ENCODE measurements around the gene TIE1.

TIE1 gene

GRCh38 chr1:43324810-43325209 lies 24.0 kb downstream of the TIE1 start:
- DNase-seq (ENCODE audit: low read depth, low spot score) = no peak
- TF ChIP-seq POLR2AphosphoS5 (IDR thresholded peaks at IDR 0.05; ENCODE audit: borderline replicate concordance, low read depth, low read length) (no peak), FOXP2 (optimal IDR thresholded peaks at IDR 0.05; ENCODE audit: control extremely low read depth, extremely low read length, insufficient read depth) (no peak), EZH2 (IDR thresholded peaks at IDR 0.05) (no peak)

DNA sequence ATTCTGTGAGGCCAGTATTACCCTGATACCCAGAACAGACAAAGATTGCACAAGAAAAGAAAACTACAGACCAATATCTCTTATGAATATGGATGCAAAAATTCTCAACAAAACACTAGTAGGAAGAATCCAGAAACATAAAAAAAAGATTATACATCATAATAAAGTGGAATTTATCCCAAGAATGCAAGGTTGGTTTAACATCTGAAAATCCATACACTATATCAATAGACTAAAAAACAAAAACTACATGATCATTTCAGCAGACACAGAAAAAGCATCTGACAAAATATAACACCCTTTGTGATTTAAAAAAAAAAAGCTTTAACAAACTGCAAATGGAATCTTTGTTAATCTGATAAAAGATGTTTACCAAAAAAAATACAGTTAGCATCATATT lies 24.6 kb downstream of the TIE1 start:
- no peak for DNase-seq (ENCODE audit: low read depth, low spot score)
- H3K36me3 ChIP-seq (ENCODE audit: insufficient read depth, low read length) = no peaks in the 10 kb centered on the region
- TF ChIP-seq POLR2AphosphoS5 (IDR thresholded peaks at IDR 0.05; ENCODE audit: borderline replicate concordance, low read depth, low read length) = no peak
- TF ChIP-seq FOXP2 (optimal IDR thresholded peaks at IDR 0.05; ENCODE audit: control extremely low read depth, extremely low read length, insufficient read depth) = no peak
- no peak for TF ChIP-seq EZH2 (IDR thresholded peaks at IDR 0.05)
- H3K9ac ChIP-seq (ENCODE audit: insufficient read length) = no peak overlapping the region
- no peaks in the 10 kb centered on the region for H3K9me3 ChIP-seq (ENCODE audit: low read depth, low read length)
- H3K4me3 ChIP-seq = no peak overlapping the region
- no peak overlapping the region for H3K27ac ChIP-seq

More at GRCh38 chr1:43324810-43325209, 24.0 kb downstream of the TIE1 start:
- H3K9me3 ChIP-seq (ENCODE audit: low read depth, low read length) = no peaks in the 10 kb centered on the region
- no peaks in the 10 kb centered on the region for H3K36me3 ChIP-seq (ENCODE audit: insufficient read depth, low read length)
- H3K27ac ChIP-seq = no peak overlapping the region
- H3K9ac ChIP-seq (ENCODE audit: insufficient read length) = no peak overlapping the region
- no peak overlapping the region for H3K4me3 ChIP-seq

DNA sequence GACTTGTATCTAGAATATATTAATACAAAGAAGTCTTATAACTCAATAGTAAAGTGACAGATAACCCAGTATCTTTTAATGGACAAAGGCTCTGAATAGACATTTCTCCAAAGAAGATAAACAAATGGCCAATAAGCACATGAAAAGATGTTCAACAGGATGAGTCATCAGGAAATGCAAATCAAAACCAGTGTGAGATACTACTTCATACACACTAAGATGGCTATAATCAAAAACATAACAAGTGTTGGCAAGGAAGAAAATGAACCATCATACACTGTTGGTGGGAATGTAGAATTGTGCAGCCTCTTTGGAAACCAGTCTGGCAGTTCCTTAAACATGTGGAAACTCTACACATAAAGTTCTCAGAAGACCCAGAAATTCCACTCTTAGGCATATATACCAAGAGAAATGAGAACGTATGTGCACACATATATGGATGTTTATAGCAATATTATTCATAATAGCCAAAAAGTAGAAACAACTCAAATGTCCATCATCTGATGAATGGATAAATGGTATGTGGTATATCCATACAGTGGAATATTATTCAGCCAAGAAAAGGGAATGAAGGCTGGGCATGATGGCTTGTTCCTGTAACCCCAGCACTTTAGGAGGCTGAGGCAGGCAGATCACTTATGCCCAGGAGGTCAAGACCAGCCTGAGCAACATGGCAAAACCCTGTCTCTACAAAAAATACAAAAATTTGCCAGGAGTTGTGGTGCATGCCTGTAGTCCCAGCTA lies 26.9 kb downstream of the TIE1 start:
- Histone ChIP-seq H3K36me3 (ENCODE audit: insufficient read depth, low read length) (no peaks in the 10 kb centered on the region), H3K4me3 (no peak overlapping the region), H3K27ac (no peak overlapping the region), H3K9me3 (ENCODE audit: low read depth, low read length) (no peaks in the 10 kb centered on the region), H3K9ac (ENCODE audit: insufficient read length) (no peak overlapping the region)
- TF ChIP-seq POLR2AphosphoS5 (IDR thresholded peaks at IDR 0.05; ENCODE audit: borderline replicate concordance, low read depth, low read length) = no peak
- TF ChIP-seq EZH2 (IDR thresholded peaks at IDR 0.05) = no peak
- TF ChIP-seq FOXP2 (optimal IDR thresholded peaks at IDR 0.05; ENCODE audit: control extremely low read depth, extremely low read length, insufficient read depth) = no peak
- DNase-seq (ENCODE audit: low read depth, low spot score) = no peak

DNA sequence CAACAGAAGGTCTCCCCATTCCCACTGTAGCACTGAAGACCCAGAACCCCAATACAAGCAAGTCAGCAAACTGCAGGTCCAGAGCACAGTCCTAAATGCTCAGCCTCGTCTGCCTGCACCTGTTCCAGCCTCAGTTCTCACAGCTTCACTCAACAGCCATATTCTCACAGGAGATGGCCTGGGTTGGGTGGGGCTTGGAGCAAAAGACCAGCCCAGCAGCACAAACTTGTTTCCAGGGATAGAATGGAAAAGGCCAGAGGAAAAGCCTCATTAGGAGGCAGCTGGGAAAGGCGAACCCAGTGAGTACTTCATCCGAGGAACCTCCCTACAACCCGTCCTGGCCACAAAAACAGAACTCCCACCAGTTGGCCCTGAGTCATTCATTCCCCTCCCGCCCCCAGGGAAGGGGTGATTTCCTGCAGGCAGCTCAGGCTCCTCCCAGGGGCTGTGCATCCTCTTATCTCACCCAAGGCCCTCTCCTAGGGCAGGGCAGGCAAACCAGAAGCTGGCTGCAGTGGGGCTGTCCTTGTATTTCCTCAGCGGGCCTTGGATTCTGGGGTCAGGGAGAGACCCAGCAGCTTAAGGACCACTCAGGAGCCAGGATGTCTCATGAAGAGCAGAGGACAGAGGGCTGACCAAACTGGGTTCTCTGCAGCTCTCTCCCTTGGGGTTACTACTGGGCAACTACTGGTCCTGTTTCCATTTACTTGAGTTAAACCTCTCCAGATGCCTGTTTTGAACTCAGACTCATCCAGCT lies 29.4 kb downstream of the TIE1 start:
- Histone ChIP-seq H3K4me3 (no peak overlapping the region), H3K9ac (ENCODE audit: insufficient read length) (no peak overlapping the region), H3K27ac (no peak overlapping the region), H3K36me3 (ENCODE audit: insufficient read depth, low read length) (no peaks in the 10 kb centered on the region), H3K9me3 (ENCODE audit: low read depth, low read length) (no peaks in the 10 kb centered on the region)
- no peak for DNase-seq (ENCODE audit: low read depth, low spot score)
- TF ChIP-seq EZH2 (IDR thresholded peaks at IDR 0.05) (no peak), FOXP2 (optimal IDR thresholded peaks at IDR 0.05; ENCODE audit: control extremely low read depth, extremely low read length, insufficient read depth) (no peak), POLR2AphosphoS5 (IDR thresholded peaks at IDR 0.05; ENCODE audit: borderline replicate concordance, low read depth, low read length) (no peak)

DNA sequence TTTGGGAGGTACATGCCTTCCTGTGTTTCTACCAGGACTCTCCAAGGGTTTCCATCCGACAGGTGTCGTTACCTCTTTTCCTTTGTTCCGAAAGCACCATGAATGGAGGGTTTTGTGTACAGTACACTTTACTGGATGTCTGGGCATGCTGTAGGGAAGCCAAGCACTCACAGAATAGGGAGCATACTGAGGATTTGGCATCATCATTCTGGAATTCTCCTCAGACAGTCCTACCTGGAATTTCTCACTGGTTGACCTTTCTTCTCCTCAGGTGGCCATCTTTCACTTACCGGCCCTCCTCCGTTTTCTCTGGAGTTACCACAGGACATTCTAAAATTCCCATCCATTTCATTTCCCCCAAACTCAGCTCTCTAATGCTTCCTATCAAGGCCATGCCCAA lies 30.9 kb downstream of the TIE1 start:
- Histone ChIP-seq H3K27ac (no peak overlapping the region), H3K36me3 (ENCODE audit: insufficient read depth, low read length) (no peaks in the 10 kb centered on the region), H3K4me3 (no peak overlapping the region), H3K9ac (ENCODE audit: insufficient read length) (no peak overlapping the region), H3K9me3 (ENCODE audit: low read depth, low read length) (no peaks in the 10 kb centered on the region)
- DNase-seq (ENCODE audit: low read depth, low spot score) = no peak
- TF ChIP-seq FOXP2 (optimal IDR thresholded peaks at IDR 0.05; ENCODE audit: control extremely low read depth, extremely low read length, insufficient read depth) (no peak), POLR2AphosphoS5 (IDR thresholded peaks at IDR 0.05; ENCODE audit: borderline replicate concordance, low read depth, low read length) (no peak), EZH2 (IDR thresholded peaks at IDR 0.05) (no peak)

GRCh38 chr1:43334453-43335205 lies 33.8 kb downstream of the TIE1 start:
- Histone ChIP-seq H3K4me3 (no peak overlapping the region), H3K27ac (no peak overlapping the region), H3K36me3 (ENCODE audit: insufficient read depth, low read length) (no peaks in the 10 kb centered on the region), H3K9me3 (ENCODE audit: low read depth, low read length) (no peaks in the 10 kb centered on the region), H3K9ac (ENCODE audit: insufficient read length) (no peak overlapping the region)
- no peak for DNase-seq (ENCODE audit: low read depth, low spot score)
- TF ChIP-seq FOXP2 (optimal IDR thresholded peaks at IDR 0.05; ENCODE audit: control extremely low read depth, extremely low read length, insufficient read depth) = no peak
- TF ChIP-seq EZH2 (IDR thresholded peaks at IDR 0.05) = no peak
- no peak for TF ChIP-seq POLR2AphosphoS5 (IDR thresholded peaks at IDR 0.05; ENCODE audit: borderline replicate concordance, low read depth, low read length)

DNA sequence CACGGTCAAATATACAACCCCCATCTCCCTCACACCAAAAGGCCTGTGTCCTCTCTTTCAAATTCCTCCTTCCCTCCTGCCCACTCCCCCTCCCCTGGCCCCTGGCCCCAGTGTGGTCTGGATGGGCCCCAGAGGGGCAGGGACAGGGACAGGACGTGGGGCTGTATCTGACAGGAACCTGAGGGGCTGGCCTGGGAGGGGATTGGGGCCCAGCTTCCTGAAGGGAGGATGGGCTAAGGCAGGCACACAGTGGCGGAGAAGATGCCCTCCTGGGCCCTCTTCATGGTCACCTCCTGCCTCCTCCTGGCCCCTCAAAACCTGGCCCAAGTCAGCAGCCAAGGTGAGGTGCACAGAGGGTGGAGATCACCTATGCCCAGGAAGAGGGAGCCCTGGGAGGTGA lies 36.8 kb downstream of the TIE1 start, which contains the start of gene MPL:
Gene MPL (plus strand): TSS at position 231 of the 400 bp plus-strand sequence. CDS start 31 bp downstream, at position 262.
- no peak within 1 kb of the TSS for H3K27ac ChIP-seq

GRCh38 chr1:43338001-43338400 lies 37.2 kb downstream of the TIE1 start:
- H3K4me3 ChIP-seq = no peak overlapping the region
- no peak overlapping the region for H3K27ac ChIP-seq
- H3K9ac ChIP-seq (ENCODE audit: insufficient read length) = no peak overlapping the region
- H3K9me3 ChIP-seq (ENCODE audit: low read depth, low read length) = no peaks in the 10 kb centered on the region
- TF ChIP-seq EZH2 (IDR thresholded peaks at IDR 0.05) = no peak
- TF ChIP-seq FOXP2 (optimal IDR thresholded peaks at IDR 0.05; ENCODE audit: control extremely low read depth, extremely low read length, insufficient read depth) = no peak
- TF ChIP-seq POLR2AphosphoS5 (IDR thresholded peaks at IDR 0.05; ENCODE audit: borderline replicate concordance, low read depth, low read length) = no peak
- H3K36me3 ChIP-seq (ENCODE audit: insufficient read depth, low read length) = no peaks in the 10 kb centered on the region
- no peak for DNase-seq (ENCODE audit: low read depth, low spot score)

More for the DNA sequence above, 36.8 kb downstream of the TIE1 start, which contains the start of gene MPL:
- H3K36me3 ChIP-seq (ENCODE audit: insufficient read depth, low read length) = no peaks in the 10 kb centered on the region
- H3K9me3 ChIP-seq (ENCODE audit: low read depth, low read length) = no peaks in the 10 kb centered on the region
- no peak within 1 kb of the TSS for H3K9ac ChIP-seq (ENCODE audit: insufficient read length)
- DNase-seq (ENCODE audit: low read depth, low spot score) = no peak
- no peak within 1 kb of the TSS for H3K4me3 ChIP-seq
- no peak for TF ChIP-seq EZH2 (IDR thresholded peaks at IDR 0.05)
- no peak for TF ChIP-seq POLR2AphosphoS5 (IDR thresholded peaks at IDR 0.05; ENCODE audit: borderline replicate concordance, low read depth, low read length)
- no peak for TF ChIP-seq FOXP2 (optimal IDR thresholded peaks at IDR 0.05; ENCODE audit: control extremely low read depth, extremely low read length, insufficient read depth)
